K562 (cell line): Measurements from ENCODE around the gene SLAMF8. TPM values are rescaled to one million over a fixed set of nuclear protein-coding genes. Genes with fewer than 3 reads are reported as not detected.
A peak's percentile ranks its signal among the peaks of the same experiment; 100 is the strongest.

Experiments
- CC2D1A ChIP-seq: fragments of 450-650 bp; IDR thresholded peaks from 2 replicates; pipeline ENCODE4 v1.6.1; 2017; ENCODE audit warnings: mild to moderate bottlenecking
- CEBPG ChIP-seq, 3 experiments: fragments of 200-800 bp in 1 of 3; sonication (Bioruptor generic) in 1 of 3; sonication (generic) in 1 of 3; formaldehyde crosslinking in 1 of 3; IDR thresholded peaks in 2 of 3; conservative IDR thresholded peaks in 1 of 3; 2 replicates each; pipeline versions ENCODE4 v1.6.1 to v1.8.0; 2016 to 2022; ENCODE audit warnings: missing compliant biosample characterization in 2 of 3, missing genetic modification characterization in 2 of 3, mild to moderate bottlenecking in 1 of 3, missing genetic modification reagents in 1 of 3
- CXXC5 ChIP-seq: fragments of 250-450 bp; sonication (Bioruptor Pico); IDR thresholded peaks from 2 replicates; pipeline ENCODE4 v1.8.0; 2022; ENCODE audit warnings: inconsistent platforms, mild to moderate bottlenecking, moderate library complexity
- HDAC3 ChIP-seq: fragments of 450-650 bp; IDR thresholded peaks from 2 replicates; pipeline ENCODE4 v1.6.1; 2018; ENCODE audit warnings: borderline replicate concordance, mild to moderate bottlenecking, moderate library complexity; ENCODE audit not compliant: partially characterized antibody
- HNRNPUL1 ChIP-seq: fragments of 200-400 bp; formaldehyde crosslinking; IDR thresholded peaks from 2 replicates; pipeline ENCODE4 v1.6.1; 2017; ENCODE audit warnings: low read length
- KDM1A ChIP-seq, 2 experiments: fragments of 450-650 bp; IDR thresholded peaks; 2 replicates each; pipeline ENCODE4 v1.6.1; 2016; ENCODE audit warnings: mild to moderate bottlenecking in 2 of 2
- KDM5B ChIP-seq: fragments of 200-600 bp; sonication (generic); IDR thresholded peaks from 2 replicates; pipeline ENCODE4 v1.6.1; 2012; ENCODE audit warnings: low read depth, mild to moderate bottlenecking, moderate library complexity, low read length, control low read depth, inconsistent platforms; ENCODE audit not compliant: insufficient replicate concordance
- MAFG ChIP-seq: fragments of 450-650 bp; conservative IDR thresholded peaks from 2 replicates; pipeline ENCODE4 v1.6.1; 2016; ENCODE audit warnings: missing genetic modification characterization, missing compliant biosample characterization
- MYC ChIP-seq, 2 experiments: fragments of 250-450 bp in 1 of 2; sonication (Bioruptor Pico) in 1 of 2; IDR thresholded peaks; 2 replicates each; pipeline versions ENCODE4 v1.5.1 to v1.6.1; 2012 to 2021; ENCODE audit warnings: low read depth in 2 of 2, borderline replicate concordance in 1 of 2, improper control_type of control experiment in 1 of 2, low read length in 1 of 2, mild to moderate bottlenecking in 1 of 2, moderate library complexity in 1 of 2
- NBN ChIP-seq: fragments of 450-650 bp; IDR thresholded peaks from 2 replicates; pipeline ENCODE4 v1.6.1; 2016; ENCODE audit warnings: low read depth, mild to moderate bottlenecking
- PRDM10 ChIP-seq: fragments of 450-650 bp; IDR thresholded peaks from 2 replicates; pipeline ENCODE4 v1.6.1; 2018; ENCODE audit not compliant: partially characterized antibody
- RAD51 ChIP-seq: fragments of 450-650 bp; IDR thresholded peaks from 2 replicates; pipeline ENCODE4 v1.7.1; 2016; ENCODE audit warnings: low read depth, mild to moderate bottlenecking, borderline replicate concordance
- STAT5A ChIP-seq: IDR thresholded peaks from 2 replicates; pipeline ENCODE4 v1.6.1; 2012; ENCODE audit warnings: low read length, inconsistent platforms, borderline replicate concordance
- ZC3H8 ChIP-seq: fragments of 450-650 bp; IDR thresholded peaks from 2 replicates; pipeline ENCODE4 v1.6.1; 2017
- ZFP30 ChIP-seq: fragments of 250-450 bp; sonication (Bioruptor Pico); IDR thresholded peaks from 2 replicates; pipeline ENCODE4 v1.8.0; 2022; ENCODE audit warnings: moderate library complexity, mild to moderate bottlenecking, inconsistent platforms, borderline replicate concordance
- ZNF551 ChIP-seq: fragments of 250-450 bp; sonication (Bioruptor Pico); IDR thresholded peaks from 2 replicates; pipeline ENCODE4 v1.5.0; 2021; ENCODE audit warnings: mild to moderate bottlenecking, moderate library complexity
- ZNF57 ChIP-seq: fragments of 450-650 bp; formaldehyde crosslinking; IDR thresholded peaks from 2 replicates; pipeline ENCODE4 v1.4.0; 2020; ENCODE audit warnings: mild to moderate bottlenecking, moderate library complexity
- ZNF644 ChIP-seq: fragments of 200-800 bp; sonication (Bioruptor generic); IDR thresholded peaks from 2 replicates; pipeline ENCODE4 v1.6.1; 2016; ENCODE audit warnings: low read depth, missing genetic modification characterization, missing compliant biosample characterization
- ZNF707 ChIP-seq: fragments of 250-450 bp; sonication (Bioruptor Pico); conservative IDR thresholded peaks from 2 replicates; pipeline ENCODE4 v1.8.0; 2022; ENCODE audit warnings: inconsistent platforms, mild to moderate bottlenecking, moderate library complexity
- polyA plus RNA-seq, 8 experiments: library from polyadenylated mRNA; depleted of rRNA in 4 of 8; stranded (reverse) in 5 of 8; unstranded in 3 of 8; fragments of >200 nt; fragmentation: Nextera tagmentation in 2 of 8; fragmentation: Illumina TruSeq in 1 of 8; extraction: Ambion mirVana in 2 of 8; extraction: Trizol in 1 of 8; gene quantifications; 2 replicates each; pipeline versions ENCODE4 v1.2.1 to v1.2.3, GENCODE V29; 2011 to 2014; ENCODE audit warnings: inconsistent platforms in 1 of 8, missing spikeins in 1 of 8
- total RNA-seq, 7 experiments: library from RNA; depleted of rRNA in 6 of 7; stranded (reverse); fragments of >200 nt in 6 of 7; fragmentation: Illumina TruSeq in 2 of 7; extraction: Trizol in 2 of 7; gene quantifications; 2 replicates each; pipeline versions ENCODE4 v1.2.1 to v1.2.3, GENCODE V29; 2011 to 2021; ENCODE audit warnings: low replicate concordance in 1 of 7
- TF ChIP-seq, protein P1 (sequence below): IDR thresholded peaks from 3 replicates; pipeline ENCODE4 v1.6.1; 2011; ENCODE audit warnings: borderline replicate concordance, mild to moderate bottlenecking, moderate library complexity; ENCODE audit not compliant: insufficient read length; ENCODE audit errors: extremely low read depth

SLAMF8 gene
- total and polyA plus RNA-seq, 9 of the 15 experiments (the other 6 are each of a cell fraction or from before 2014, with no cell fraction given): not detected

GRCh38 chr1:159780583-159781582, 45.8 kb upstream of the SLAMF8 start, which contains the start of gene DUSP23 (continued):
- peak; percentile 90 for TF ChIP-seq PRDM10
- no peak for TF ChIP-seq ZNF551
- TF ChIP-seq HNRNPUL1: no peak
- peak; percentile 85 for TF ChIP-seq CXXC5 (CRISPR knock-in tag)
- TF ChIP-seq ZC3H8: no peak
- TF ChIP-seq CC2D1A: peak; percentile 68; the same call in 1 of the 2 replicates
- TF ChIP-seq NBN: no peak; the same call in 1 of the 2 replicates
- TF ChIP-seq ZNF644 (tag): no peak
- no peak for TF ChIP-seq KDM1A (IDR thresholded peaks at IDR 0.05)
- TF ChIP-seq, protein P1, sequence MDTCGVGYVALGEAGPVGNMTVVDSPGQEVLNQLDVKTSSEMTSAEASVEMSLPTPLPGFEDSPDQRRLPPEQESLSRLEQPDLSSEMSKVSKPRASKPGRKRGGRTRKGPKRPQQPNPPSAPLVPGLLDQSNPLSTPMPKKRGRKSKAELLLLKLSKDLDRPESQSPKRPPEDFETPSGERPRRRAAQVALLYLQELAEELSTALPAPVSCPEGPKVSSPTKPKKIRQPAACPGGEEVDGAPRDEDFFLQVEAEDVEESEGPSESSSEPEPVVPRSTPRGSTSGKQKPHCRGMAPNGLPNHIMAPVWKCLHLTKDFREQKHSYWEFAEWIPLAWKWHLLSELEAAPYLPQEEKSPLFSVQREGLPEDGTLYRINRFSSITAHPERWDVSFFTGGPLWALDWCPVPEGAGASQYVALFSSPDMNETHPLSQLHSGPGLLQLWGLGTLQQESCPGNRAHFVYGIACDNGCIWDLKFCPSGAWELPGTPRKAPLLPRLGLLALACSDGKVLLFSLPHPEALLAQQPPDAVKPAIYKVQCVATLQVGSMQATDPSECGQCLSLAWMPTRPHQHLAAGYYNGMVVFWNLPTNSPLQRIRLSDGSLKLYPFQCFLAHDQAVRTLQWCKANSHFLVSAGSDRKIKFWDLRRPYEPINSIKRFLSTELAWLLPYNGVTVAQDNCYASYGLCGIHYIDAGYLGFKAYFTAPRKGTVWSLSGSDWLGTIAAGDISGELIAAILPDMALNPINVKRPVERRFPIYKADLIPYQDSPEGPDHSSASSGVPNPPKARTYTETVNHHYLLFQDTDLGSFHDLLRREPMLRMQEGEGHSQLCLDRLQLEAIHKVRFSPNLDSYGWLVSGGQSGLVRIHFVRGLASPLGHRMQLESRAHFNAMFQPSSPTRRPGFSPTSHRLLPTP: no peak
- TF ChIP-seq MYC (IDR thresholded peaks at IDR 0.05; ENCODE audit: low read depth, low read length): peak; percentile 89
- peak; percentile 76; the same call in 1 of the 2 replicates for TF ChIP-seq MYC (CRISPR knock-in tag; IDR thresholded peaks at IDR 0.05; ENCODE audit: borderline replicate concordance, low read depth)
- TF ChIP-seq RAD51: peak; percentile 93
- no peak for TF ChIP-seq ZFP30 (CRISPR knock-in tag)
- no peak for TF ChIP-seq MAFG (tag)
- no peak for TF ChIP-seq ZNF707 (CRISPR knock-in tag)
- TF ChIP-seq CEBPG (CRISPR knock-in tag; IDR thresholded peaks at IDR 0.05): peak; percentile 91
- TF ChIP-seq CEBPG (tag; conservative IDR thresholded peaks at IDR 0.05 in 1 of 2, IDR thresholded peaks at IDR 0.05 in 1 of 2): peak; percentile 94 to 96
- no peak for TF ChIP-seq HDAC3
- TF ChIP-seq KDM5B: peak; percentile 59
- TF ChIP-seq STAT5A: no peak
- no peak for TF ChIP-seq ZNF57 (CRISPR knock-in tag)
